H7 (cell line): ENCODE measurements around the gene ABLIM2. TPM values are rescaled to one million over a fixed set of nuclear protein-coding genes. Genes with fewer than 3 reads are reported as not detected.

Source experiments
- DNase-seq: peaks from one replicate; pipeline ENCODE4 v3.0.0; 2012
- H3K27me3 ChIP-seq: 2 replicates; pipeline ENCODE4 v1.6.0; 2011; ENCODE audit warnings: mild to moderate bottlenecking, low read length; ENCODE audit not compliant: control insufficient read depth, insufficient read depth
- H3K36me3 ChIP-seq: replicated peaks from 2 replicates; pipeline ENCODE4 v1.5.1; 2011; ENCODE audit warnings: low read length; ENCODE audit not compliant: control insufficient read depth, insufficient read depth
- H3K4me3 ChIP-seq: 2 replicates; pipeline ENCODE4 v1.5.1; 2011; ENCODE audit warnings: low read depth, mild to moderate bottlenecking, control low read depth, low read length, moderate library complexity; ENCODE audit not compliant: insufficient read depth
- total RNA-seq: library from RNA; depleted of rRNA; stranded (reverse); fragments of >200 nt; shearing (Covaris generic); gene quantifications from 2 replicates; pipeline ENCODE4 v1.2.3, GENCODE V29; 2014

Gene ABLIM2
- total RNA-seq, 1 experiment from 2014 or later = 1.9 TPM

DNA sequence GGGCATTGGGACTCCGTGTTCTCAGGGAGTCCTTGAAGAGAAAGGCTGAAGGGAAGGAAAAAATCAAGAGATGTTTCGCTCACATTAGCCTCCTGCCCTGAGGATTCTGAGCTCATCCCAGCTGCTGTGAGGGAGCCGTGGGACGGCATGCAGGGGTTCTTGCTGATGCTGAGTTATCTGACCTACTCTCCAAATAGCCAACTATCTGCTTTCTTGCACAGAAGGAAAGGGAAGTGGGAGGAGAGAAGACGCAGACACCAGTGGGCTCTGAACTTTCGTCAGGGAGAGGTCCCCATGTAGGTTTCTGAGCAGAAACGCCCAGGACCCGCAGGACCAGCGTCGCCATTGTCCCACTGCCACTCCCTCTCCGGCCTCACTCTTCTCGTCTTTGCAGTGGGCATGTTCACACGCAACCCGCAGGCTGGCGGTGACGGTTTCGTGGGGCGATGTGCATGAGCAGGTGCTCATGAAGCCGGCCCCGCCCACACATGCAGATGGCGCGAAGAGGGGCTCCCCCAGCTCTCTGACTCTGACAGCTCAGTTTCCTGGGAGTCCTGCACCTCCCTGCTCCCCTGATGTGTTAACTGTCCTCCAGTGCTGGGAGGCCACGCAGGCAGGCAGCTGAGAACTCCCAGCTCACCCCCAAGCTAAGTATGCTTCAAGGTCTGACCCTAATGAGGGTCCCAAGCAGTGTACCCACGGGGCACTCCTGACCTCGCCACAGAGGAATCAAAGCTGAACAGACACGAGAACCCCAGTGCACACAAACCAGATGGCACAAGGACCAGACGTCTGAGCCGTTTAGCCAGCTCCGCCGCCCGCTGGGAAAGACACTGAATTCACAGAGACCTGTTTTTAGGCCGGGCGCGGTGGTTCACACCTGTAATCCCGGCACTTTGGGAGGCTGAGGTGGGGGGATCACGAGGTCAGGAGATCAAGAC lies 13.6 kb upstream of the ABLIM2 start:
- Histone ChIP-seq H3K4me3 (no peak overlapping the region), H3K36me3 (no peaks in the 10 kb centered on the region), H3K27me3 (no peaks in the 10 kb centered on the region)
- no peak for DNase-seq

DNA sequence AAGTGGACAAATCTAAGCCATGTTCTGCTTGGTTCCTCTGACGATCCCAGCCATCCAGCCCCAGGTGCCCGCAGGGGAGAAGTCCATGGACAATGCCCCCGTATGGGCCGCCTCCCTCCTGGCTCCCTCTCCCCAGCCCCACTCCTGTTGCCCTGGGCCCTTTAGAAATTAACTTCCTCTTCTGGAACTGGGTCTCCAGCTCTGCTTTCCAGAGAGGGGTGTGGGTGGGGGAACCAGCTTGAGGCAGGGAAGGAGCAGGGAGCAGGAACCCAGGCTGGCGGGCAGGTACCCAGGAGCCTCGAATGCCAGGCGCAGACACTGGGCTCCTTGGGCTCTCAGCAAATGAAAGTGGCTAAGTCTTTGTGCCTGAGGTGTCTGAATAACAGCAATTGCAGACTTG lies 12.7 kb upstream of the ABLIM2 start:
- Histone ChIP-seq H3K36me3 (no peaks in the 10 kb centered on the region), H3K27me3 (no peaks in the 10 kb centered on the region), H3K4me3 (no peak overlapping the region)
- no peak for DNase-seq

DNA sequence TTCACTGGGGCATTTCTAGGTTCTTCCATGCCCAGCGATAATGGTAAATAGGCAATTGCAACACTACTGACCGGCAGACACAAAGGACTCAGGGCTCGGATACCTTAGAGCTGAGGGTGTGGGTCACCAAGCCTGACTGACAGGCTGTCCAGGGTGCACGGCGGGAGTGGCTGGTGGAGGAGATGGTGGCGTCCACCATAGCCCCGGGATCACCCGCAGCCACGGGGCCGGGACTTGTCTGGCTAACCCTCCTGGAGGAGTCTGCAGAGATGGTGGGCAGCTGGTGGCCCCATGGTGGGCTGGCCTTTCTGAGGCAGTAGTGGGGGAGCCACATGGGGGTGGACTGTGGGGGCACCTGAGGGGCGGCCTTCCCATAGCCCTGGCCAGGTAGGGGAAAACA lies 11.7 kb upstream of the ABLIM2 start:
- H3K27me3 ChIP-seq = no peaks in the 10 kb centered on the region
- no peak for DNase-seq
- H3K4me3 ChIP-seq = no peak overlapping the region
- no peaks in the 10 kb centered on the region for H3K36me3 ChIP-seq

DNA sequence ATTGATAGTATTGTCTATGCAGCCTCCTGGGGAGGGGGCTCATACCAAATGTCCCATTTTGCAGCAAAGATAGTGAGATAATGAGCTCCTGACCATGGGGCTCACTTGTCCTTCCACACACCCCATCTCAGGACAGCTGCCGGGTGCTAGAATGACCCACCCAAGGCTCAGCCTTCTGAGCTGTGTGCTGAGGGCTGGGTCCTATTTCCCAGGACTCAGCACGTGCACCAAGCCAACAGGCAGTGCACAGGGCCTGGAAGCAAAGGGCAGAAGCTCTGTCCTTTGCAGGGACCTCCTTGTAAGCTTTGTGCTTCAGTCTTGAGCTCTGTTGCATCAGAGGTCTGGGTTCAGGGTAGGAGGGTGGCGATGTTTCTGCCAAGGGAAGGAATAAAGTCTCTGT lies 11.2 kb upstream of the ABLIM2 start:
- Histone ChIP-seq H3K36me3 (no peaks in the 10 kb centered on the region), H3K4me3 (no peak overlapping the region), H3K27me3 (no peaks in the 10 kb centered on the region)
- DNase-seq = no peak

DNA sequence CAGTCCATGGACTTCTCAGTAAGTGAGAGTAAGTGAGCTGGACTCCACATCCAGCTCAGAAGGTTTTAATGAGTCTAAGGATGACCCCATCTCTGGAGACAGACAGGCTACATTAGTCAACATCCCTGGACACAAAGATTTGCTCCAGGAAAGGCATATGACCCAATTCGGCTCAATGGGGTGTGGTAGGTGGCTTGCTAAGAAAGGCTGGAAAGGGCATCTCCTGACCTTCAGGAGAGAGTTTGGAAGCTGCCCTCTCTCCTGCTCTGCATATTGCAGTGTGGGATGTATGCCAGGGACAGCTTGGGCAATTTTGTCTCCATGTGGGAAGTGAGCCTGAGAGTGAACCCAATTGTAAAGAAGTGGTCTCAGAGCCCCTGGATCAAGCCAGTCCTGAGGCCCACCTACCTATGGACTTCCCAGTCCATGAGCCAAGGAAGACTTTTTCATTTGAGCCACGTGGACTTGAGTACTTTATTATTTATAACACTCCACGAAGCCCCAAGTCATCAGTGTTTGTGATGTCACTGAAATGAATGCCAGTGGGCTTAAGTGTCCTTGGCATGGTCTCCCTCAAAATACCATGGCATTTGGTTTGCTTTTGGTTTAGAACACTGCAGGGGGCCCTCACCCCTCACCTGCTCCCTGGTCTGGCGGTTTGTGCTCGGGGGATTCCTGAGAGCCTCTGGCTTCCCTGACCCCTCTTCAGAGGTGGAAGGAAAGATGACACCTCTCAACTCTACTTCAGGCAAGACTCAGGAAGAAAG lies 10.4 kb upstream of the ABLIM2 start:
- no peaks in the 10 kb centered on the region for H3K27me3 ChIP-seq

DNA sequence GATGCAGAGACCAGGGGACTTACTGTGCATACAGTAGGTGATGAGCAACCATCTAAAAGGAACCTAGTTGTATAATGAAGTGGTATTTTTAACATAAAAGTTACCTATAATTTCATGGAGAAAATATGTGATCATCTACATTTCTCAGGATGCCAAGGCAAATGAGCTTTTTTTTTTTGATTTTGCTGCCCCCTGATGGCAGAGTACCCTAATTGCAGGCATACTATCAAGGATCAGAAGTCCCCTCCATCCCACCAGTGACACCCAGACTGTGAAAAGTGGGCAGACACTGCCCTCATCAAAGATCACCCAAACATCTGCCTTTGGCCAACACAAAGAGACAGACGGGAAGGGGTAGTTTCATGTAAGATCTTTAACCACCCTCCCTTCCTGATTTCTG lies 9.6 kb upstream of the ABLIM2 start:
- Histone ChIP-seq H3K27me3 (no peaks in the 10 kb centered on the region), H3K4me3 (no peak overlapping the region), H3K36me3 (no peaks in the 10 kb centered on the region)
- peak; percentile 55 for DNase-seq

More for the DNA sequence above, 10.4 kb upstream of the ABLIM2 start:
- no peaks in the 10 kb centered on the region for H3K36me3 ChIP-seq
- no peak for DNase-seq
- H3K4me3 ChIP-seq = no peak overlapping the region

DNA sequence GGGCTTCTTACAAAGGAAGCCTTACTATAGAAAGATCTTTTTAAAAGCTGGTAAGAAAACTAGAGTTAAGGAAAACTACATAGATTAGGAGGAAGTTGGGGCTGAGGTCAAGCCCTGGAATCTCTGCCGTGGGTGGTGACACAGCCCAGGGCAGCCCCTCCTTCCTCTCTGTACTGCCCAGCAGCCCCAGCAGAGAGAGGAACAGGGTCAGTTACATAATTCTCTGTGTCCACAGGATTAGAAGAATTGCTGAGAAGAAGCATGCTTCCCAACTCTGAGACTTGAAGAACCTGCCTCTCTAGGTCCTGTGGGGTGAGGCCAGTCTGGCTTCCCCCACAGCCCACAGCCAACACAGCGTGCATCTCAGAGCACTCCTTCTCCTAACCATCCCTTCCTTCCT lies 9.2 kb upstream of the ABLIM2 start:
- no peaks in the 10 kb centered on the region for H3K36me3 ChIP-seq
- H3K4me3 ChIP-seq = no peak overlapping the region
- no peak for DNase-seq
- no peaks in the 10 kb centered on the region for H3K27me3 ChIP-seq

DNA sequence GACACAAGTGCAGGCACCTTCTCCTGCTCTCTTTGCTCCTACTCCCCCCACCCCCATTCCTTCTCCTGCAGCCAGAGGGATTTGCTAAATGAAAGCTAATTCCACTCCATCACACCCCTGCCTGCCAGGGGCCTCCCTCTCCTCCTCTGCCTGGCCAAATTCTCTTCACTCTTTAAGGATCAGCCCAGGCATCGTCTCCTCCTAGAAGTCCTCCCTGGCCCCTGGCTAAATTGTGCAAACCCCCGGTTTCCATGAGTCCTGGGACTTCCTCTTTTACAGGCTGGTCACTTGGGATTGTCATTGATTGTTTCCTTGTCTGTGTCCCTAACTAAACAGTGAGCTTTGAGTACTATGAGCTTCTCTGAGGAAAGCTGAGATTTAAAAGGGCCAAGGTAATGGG lies 8.7 kb upstream of the ABLIM2 start:
- H3K4me3 ChIP-seq = no peak overlapping the region
- H3K27me3 ChIP-seq = no peaks in the 10 kb centered on the region
- no peaks in the 10 kb centered on the region for H3K36me3 ChIP-seq
- DNase-seq = no peak

DNA sequence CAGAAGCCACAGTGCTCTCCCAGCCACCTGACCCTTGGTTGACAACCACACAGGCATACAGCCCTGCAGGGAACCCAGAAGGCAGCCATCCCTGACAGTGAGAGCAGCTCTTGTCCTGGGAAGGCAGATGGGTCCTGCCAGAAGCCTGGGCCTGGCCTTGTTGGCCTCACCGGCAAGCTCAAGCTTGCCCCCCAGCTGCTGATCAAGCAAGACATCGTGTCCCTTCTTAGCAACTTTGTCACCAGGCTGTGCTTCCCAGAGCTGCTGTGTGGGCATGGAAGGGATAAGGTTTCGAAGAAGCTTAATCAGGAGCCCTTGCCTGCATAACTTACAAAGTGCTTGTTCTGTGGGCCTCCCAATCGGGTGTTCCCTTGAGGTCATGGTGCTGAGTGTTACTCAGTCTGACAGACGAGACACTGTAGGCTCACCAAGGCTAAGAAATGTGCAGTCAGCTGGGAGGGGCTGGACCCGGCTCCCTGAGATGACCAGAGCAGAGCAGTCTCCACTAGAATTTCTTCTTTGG lies 6.8 kb upstream of the ABLIM2 start:
- Histone ChIP-seq H3K36me3 (no peaks in the 10 kb centered on the region), H3K4me3 (no peak overlapping the region), H3K27me3 (peaks cover 2% of the 10 kb centered on the region)
- DNase-seq = no peak

DNA sequence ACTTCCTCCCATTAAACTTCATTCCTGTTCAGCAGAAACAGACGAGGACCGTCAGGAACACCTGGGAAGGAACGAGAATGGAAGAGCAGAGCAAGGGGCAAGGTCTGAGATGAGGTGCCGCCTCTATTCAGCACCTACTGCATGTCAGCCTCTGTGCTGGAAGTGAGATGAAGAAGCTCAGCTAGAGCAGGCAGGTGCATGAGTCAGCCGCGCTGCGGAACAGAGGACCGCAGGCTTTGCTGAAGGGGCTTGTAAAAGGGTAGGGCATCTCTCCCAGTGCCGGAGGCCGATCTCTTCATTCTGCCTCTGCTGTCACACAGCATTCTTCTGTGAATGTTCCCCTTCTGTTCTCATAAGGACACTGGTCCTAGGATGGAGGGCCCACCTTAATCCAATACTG lies 6.1 kb upstream of the ABLIM2 start:
- DNase-seq = no peak
- Histone ChIP-seq H3K4me3 (no peak overlapping the region), H3K36me3 (no peaks in the 10 kb centered on the region), H3K27me3 (peaks cover 9% of the 10 kb centered on the region)

DNA sequence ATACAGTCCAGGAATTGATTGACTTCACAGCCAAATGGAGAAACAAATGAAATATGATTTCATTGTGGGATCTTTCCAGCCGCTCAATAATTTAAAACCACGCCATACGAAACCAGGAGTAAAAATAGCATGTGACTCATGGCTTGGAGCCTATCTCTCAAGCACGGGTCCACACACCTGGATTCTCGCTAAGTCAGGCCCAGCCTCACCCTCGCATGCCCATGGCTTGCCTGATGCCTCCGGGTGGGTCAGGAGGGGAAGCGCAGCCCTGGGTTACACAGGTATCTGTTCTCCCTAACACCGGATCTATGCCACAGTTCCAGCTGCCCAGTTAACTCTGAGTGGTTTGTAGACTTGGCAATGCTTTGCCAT lies 5.6 kb upstream of the ABLIM2 start:
- Histone ChIP-seq H3K4me3 (no peak overlapping the region), H3K36me3 (no peaks in the 10 kb centered on the region), H3K27me3 (peaks cover 14% of the 10 kb centered on the region)
- no peak for DNase-seq

DNA sequence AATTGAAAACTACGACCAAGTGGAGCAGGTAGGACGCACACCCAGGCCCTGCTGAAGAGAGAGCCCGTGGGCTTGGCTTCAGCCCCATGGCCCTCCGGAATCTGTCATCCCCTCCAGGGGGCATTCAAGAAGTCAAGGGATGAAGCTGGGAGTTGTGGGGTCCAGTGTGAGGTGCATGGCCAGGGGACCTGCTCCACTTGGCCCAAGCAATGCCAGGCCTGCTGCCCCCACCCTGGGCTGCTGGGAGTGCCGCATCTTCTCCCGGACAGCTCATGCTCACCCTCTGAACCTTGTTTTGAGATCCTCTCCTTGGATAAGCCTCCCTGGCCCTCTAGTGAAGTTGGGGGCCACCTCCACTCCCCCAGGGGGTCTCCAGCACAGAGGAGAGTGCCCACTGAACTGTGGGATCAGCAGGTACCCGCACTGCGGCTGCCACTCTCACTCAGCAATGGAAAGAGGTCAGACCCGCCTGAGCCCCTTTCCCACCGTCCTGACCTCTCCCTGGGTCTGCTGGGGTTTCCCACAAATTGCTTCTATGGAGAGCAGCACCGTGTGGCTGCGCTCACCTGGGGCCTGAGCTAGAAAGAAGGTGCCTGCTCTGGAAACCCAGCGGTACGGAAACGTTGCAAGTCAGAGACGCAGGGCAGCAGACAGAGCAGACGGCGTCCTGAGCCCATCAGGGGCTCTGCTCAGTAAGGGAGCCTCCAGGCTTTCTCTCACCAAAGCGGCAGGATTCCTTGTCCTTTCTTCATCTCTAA lies 5.0 kb upstream of the ABLIM2 start:
- Histone ChIP-seq H3K36me3 (no peaks in the 10 kb centered on the region), H3K27me3 (peaks cover 16% of the 10 kb centered on the region), H3K4me3 (no peak overlapping the region)
- no peak for DNase-seq

DNA sequence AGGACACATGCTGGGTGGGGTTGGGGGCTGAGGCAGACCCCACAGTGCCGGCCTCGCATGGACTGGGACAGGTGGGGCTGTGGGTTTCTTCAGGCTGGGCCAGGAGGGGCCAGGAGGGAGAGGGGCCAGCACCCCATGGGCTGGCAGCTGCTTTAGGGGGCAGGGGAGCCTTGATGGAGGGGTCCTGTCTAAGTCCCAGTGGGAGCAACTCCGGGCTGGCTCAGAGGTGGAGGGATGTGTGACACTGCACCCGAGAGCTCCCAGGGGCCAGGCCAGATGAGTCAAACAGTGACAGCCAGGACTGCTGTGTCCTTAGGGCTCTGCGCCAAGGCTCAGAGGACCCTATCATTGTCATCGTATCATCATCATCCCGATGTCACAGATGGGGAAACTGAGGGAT lies 4.4 kb upstream of the ABLIM2 start:
- Histone ChIP-seq H3K4me3 (no peak overlapping the region), H3K27me3 (peaks cover 22% of the 10 kb centered on the region), H3K36me3 (no peaks in the 10 kb centered on the region)
- DNase-seq = no peak

DNA sequence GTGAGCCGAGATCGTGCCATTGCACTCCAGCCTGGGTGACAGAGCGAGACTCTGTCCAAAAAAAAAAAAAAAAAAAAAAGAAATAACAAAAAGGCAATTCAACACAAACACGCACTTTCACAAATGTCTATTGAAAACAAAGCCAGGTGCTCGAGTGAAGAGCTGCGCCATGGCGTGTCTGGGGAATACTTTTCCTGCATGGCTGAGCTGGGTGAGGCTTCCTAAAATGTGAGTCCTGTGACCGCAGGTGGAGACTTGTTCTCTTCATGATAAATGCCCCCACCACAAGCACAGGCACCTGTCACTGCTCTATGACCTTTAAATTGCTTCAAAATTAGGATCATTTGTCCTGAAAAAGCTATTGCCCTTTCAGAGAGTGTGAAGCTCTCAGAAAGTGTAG lies 4.0 kb upstream of the ABLIM2 start:
- no peak overlapping the region for H3K4me3 ChIP-seq
- H3K36me3 ChIP-seq = no peaks in the 10 kb centered on the region
- no peak for DNase-seq
- H3K27me3 ChIP-seq = peaks cover 26% of the 10 kb centered on the region
